AG08395 (cell line): Measurements from ENCODE around the gene RSPO4.
"Not testable (repeated sequence)": the region's sequence is repeated elsewhere in the genome, so short reads cannot be mapped to it uniquely, and the experiment has no call there.

Source experiments
- DNase-seq: peaks from one replicate; pipeline ENCODE4 v3.0.0; 2012; ENCODE audit warnings: mixed read lengths, low spot score

Gene RSPO4

DNA sequence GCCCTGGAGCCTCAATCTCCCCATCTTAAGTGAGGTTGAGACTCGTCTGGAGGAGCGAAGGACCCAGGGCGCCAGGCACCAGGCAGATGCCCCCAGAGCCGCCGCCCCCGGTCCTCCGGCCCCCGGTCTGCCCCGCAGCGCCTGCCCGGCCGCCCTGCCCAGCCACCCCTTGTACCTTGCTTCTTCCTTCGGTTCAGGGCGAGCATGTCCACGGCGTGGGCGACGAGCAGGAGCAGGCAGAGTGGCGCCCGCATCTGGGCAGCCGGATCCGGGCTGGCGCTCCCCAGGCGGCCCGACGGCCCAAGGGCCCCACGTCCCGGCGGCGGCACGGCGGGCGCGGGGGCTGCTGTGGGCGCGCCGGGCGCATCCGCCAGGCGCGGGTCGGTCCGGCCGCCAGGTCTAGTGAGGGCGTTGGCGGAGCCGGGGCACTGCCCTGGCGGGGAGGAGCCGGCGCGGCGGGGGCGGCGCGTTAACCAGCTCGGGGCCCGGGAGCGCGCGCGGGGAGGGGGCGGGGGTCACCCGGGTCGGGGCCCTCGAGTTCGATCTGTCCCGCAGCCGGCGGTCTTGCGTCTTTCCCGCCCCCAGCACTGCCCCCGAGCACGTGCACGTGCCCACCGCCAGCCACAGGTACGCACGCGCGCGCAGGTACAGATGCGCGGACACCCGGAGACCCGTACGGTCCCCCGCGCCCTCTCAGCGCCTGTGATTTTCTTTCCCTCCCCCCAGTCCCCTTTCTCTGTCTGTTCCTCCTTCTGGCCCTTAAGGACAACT, at the start of gene RSPO4:
Gene RSPO4, minus strand, starts transcription at position 401 of the 771 bp plus-strand sequence. Its CDS starts 147 bp downstream, at position 254.
- no peak for DNase-seq

DNA sequence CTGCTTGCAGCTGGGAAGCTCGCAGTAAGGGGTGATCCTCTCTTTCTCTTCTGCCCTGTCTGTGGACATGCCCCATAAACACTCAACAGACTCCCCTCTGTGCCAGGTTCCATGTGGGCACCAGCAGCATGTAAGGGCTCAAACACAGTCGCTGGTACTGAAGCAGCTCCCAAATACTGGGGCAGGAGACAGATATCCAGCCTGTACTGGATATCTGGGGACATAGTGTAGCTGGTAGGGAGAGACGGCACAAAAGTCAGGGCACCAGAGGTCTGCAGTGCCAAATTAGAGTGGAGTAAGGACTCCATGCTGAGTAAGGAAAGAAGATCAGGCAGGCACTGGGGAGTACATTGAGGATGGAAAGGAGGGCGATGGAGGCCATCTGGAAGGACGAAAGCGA, 48.3 kb upstream of the RSPO4 start:
- no peak for DNase-seq

DNA sequence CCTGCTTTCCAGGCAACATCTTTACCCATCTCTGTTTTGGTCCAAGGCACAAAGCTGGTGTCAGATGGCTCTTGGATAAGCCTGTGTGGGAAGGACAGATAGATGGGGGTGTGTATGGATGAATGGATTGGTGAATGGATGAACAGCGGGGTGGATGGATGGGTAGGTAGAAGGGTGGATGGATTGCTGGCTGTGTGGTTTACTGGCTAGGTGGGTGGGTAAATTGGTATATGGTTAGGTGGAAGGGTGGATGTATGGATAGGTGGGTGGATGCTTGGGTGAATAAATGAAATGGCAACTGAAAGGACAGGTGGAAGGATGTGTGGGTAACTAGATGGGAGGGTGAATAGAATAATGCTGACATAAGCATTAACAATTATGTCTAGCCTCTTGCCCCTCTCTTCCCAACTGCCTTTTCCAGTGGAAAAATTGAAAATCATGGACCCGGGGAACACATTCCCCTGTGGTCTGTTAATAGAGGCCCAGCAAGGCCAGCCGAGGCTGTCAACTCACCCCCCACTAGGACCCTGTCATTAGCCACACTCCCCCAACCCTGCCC, 43.8 kb upstream of the RSPO4 start:
- DNase-seq: no peak

DNA sequence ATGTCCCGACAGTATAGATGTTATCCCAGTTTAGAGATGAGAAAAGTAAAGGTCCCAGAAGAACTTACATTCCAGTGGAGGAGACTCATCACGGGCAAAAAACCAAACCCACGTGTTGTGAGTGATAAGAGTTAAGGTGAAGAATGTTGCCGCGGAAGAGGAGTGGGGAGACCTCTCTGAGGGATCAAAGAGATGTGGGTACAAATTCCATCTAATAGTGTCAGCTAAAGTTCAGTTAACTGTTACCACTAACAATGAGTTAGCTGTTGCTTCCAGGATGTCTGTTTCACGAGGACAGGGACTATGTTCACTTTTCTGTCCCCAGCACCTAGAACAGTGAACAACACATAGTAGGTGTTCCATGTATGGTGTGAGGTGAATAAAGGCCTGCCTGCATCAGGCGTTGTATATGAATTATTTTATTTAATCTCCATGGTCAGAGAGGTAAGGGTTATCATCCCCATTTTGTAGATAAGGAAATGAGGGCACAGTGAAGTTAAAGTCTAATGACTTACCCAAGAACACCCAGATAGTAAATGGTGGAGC, 39.8 kb upstream of the RSPO4 start:
- no peak for DNase-seq

DNA sequence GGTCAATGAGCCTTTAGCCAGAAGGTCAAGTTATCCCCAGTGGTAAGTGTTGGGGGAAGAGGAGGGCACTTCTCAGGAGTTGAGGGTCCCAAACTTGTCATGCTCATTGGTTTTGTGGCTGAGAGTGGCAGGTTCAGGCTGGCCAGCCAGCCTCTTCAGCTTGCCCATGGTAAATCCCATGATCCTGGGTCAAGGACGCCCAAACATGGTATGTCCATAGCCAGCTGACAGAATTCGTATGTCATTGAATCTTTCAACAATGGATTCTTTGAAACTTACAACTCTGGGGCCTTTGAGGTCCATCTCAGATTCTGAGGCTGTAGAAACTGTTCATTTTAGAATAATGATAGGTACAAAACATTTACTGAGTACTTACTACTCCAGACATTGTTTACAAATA, 36.1 kb upstream of the RSPO4 start:
- no peak for DNase-seq

DNA sequence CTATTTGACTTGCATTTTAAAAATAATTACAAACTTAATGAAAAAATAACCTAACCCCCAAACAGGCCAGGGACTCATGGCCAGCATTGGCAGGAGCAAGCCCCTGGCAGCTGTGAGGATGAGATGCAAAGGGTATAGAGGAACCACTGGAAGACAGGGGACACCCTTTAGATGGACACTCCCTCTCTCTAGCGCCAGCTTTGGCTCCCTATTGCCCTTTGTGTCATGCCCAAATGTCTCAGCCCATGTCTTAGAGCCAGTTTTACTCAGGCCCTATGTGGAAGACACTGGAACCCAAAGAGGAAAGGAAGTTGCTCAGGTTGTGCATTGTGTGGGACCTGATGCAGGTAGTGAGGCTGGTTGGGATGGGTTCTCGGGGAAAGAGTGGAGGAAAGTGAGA, 34.9 kb upstream of the RSPO4 start:
- no peak for DNase-seq

DNA sequence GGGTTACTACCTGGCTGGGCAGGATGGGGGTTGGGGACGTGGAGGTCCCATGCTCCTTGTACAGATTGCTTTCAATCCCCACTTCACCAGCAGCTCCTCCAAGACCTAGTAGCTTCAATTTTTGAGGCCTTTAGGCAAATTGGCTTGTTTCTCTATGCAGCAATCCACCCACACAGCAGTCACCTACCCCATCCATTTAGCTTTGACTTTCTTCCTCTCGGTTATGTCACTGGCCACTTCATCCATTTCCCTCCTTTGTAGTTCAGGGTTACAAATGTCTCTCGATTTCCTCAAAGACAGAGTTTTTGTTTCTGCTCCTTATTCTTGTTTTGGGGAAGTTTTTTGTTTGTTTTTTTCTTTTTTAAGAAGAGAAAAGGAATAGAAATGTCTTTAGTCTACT, 33.4 kb upstream of the RSPO4 start:
- no peak for DNase-seq

DNA sequence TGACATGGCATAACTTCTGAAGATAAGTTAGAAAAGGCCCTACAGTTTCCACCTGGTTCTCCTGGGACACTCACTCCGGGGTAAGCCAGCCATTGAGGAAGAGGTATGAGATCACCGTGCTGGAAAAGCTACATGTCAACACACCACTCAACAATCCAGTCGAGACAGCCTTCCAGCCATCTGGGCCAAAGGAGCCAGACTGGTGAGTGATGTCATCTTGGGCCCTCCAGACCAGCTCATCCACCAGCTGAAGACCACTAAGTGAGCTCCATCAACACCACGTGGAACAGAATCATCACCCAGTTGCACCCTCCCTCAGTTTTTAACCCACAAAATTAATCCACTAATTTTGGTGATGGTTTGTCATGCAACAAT, 32.3 kb upstream of the RSPO4 start:
- no peak for DNase-seq

DNA sequence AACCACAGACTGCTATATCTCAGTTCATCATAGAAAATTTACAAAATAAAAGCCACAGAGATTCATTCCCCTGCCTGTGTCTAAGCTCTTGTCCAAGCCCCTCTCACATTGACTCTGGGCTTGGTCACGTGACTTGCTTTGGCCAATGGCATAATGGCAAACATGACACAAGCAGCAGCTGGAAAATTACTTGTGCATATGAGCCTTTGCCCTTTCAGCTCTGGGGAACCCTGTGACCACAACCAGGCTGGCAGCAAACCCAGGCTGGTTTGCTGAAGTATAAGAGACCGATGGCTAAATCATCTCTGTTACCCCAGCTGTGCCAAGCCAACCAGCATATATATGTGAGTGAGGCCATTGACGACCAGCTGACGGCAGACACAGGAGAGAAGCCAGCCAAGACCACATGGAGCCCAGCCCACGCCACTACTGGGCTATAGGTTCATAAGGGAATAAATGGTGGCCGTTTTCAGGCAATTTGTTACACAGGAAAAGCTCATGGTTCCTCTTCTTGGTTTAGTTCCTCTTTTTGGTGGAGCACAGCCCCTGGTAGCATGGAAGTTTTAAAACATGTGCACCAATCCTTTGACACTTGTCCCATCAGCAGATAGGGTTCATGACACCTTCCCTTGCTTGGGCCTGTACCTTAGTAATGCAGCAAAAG, 31.8 kb upstream of the RSPO4 start:
- no peak for DNase-seq

DNA sequence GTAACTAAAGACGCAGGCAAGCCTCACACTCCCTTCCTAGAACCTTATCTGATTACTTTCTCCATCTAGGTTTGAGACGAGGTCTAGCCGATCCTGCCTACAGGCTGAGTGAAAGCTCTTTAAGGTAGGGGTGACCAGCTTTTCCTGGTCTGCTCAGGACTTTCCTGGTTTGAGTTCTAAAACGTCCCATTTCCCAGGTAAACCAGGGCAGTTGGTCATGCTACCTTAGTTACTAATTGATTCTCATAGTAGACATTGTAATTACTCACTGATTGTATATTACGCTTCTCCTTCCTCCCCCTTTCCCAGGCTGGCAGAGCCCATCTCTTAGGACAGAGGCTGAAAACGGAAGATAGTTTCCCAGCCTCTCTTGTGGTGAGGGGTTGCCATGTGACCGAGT, 27.9 kb upstream of the RSPO4 start:
- DNase-seq: no peak

DNA sequence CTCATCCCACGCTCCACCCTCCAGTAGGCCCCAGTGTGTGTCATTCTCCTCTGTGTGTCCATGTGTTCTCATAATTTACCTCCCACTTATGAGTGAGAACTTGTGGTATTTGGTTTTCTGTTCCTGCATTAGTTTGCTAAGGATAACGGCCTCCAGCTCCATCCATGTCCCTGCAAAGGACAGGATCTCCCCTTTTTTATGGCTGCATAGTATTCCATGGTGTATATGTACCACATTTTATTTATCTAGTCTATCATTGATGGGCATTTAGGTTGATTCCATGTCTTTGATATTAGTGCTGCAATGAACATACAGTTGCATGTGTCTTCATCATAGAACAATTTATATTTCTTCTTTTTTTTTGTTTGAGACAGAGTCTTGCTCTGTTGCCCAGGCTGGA, 24.1 kb upstream of the RSPO4 start:
- DNase-seq: not testable (repeated sequence)

DNA sequence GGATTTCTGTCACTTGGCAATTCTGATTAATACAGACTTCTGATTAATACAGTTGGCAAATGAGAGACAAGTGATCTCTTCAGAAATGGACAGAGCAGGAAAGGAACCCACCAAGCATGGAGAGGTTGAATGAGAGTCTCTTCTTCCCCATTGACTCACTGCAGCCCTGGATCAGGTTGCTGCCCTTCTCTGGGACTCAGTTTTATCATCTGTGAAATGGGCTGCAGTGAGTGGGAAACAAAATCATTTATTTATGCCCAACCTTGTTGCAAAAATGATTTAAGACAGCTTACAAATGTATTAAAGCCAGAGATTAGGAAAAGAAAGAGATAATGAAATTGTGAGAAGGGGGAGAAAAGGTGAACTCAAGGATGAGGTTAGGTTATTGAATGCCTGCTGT, 20.8 kb upstream of the RSPO4 start:
- no peak for DNase-seq

DNA sequence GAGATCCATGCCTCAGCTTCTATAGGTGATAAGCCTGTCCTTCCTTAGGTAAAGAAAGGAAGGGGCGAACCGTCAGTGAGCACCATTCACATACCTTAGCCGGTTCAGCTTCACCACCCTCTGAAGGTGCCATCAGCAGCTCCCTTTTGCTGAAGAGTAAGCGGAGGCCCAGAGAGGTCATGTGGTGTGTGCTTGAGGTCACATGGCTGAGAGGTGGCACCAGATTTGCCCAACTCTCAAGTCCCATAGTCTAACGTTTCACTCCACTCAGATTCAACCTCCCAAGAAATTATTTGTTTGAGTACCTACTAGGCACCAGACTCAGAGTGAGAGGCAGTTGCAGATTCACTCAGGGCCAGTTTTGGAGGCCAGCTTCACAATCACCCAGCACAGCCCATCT, 18.5 kb upstream of the RSPO4 start:
- no peak for DNase-seq

DNA sequence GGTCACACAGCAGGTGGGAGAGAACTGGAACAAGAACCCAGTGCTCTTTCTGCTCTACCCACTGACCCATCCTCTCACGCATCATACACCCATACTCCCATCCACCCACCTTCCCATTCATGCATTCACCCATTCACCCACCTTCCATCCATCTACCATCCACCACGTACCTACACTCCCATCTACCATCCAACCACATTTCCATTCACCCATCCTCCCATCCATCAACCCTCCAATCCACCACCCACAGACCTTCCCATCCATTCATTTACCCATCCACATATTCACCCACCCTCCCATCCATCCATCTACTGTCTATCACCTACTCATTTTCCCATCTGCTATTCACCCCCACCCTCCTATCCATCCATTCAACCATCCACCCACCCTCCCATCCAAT, 17.2 kb upstream of the RSPO4 start:
- no peak for DNase-seq

DNA sequence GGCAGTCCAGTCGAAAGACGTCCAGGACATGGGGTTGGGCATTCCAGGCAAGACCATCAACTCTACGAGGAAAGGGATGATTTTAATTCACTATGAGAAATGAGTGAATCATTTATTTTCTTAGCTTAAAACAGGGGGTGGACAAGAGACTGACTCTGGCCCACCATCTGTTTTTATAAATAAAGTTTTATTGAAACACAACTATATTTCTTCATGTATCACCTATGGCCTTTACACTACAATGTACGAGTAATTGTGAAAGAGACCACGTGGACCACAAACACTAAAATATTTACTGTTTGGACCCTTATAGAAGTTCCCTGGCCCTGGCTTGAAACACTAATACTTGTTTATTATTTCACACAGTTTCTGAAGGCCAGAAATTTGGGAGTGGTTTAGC, 15.6 kb upstream of the RSPO4 start:
- DNase-seq: no peak

DNA sequence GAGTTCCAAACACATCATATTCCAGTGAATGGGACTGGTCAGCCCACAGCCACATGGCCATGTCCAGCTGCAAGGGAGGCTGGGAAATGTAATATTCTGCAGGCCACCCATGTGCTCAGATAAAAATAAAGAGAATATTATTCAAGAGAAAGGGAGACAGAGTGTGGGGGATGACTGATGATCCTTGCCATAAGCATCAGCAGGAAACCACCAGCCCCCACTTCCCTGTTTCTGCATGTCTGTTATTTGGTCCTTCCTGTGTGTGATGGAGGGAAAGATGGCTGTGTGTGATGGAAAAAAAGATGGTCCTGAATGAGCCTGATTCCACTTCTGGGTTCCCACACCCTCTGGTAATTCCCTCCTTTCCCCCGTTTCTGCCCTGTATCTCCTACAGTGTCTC, 13.1 kb upstream of the RSPO4 start:
- DNase-seq: no peak

DNA sequence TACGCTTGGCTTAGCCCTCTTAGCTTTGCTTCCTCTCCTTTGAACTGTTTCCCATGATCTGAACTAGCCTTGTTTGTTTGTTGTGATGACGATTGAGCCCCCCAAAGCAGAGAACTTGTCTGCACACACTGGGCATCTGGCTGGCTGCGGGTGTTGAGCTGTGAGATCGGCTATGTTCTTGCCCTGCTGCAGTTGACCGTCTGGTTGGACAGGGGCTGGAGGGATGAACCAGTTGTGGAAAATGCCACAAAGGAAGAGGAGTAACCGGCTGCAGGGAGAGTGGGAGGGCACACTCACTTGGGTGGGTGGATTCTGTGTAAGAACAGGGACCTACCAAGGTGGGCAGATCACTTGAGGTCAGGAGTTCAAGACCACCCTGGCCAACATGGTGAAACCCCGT, 12.4 kb upstream of the RSPO4 start:
- no peak for DNase-seq

DNA sequence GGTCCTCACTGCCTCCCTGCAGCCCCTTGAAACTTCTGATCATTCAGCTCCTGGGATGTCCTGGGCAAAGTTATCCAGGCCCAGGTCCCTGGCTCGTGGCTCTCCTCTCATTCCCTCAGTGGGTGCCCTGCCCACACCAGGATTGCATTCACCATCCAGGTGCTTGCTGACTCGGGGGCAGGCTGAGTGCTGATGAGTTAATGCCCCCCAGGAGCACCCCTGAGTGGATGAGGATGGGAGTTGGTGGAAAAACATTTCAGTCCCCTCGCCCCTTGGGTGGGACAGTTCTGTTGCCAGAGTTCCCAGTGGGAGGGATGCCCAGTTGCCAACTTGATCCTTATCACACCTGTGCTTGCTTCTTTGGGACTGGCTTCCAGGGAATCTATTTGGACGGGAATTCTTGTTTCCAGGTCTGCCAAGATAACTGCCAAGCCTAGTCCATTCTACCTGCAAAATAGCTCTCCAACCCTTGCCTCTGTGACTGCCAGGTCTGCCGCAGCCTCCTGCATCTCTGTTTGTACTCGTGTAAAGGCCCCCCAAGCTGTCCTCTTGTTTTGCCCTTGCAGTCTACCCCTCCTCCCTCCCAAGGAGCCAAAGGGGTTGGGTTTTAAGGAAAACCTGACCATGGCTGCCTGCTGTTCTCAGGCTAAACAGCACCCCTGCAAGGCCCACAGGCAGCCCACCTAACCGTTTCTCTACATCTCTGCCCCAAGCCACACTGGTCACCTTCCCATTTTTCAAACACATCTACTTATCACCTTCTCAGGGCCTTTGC, 11.6 kb upstream of the RSPO4 start:
- DNase-seq: no peak

DNA sequence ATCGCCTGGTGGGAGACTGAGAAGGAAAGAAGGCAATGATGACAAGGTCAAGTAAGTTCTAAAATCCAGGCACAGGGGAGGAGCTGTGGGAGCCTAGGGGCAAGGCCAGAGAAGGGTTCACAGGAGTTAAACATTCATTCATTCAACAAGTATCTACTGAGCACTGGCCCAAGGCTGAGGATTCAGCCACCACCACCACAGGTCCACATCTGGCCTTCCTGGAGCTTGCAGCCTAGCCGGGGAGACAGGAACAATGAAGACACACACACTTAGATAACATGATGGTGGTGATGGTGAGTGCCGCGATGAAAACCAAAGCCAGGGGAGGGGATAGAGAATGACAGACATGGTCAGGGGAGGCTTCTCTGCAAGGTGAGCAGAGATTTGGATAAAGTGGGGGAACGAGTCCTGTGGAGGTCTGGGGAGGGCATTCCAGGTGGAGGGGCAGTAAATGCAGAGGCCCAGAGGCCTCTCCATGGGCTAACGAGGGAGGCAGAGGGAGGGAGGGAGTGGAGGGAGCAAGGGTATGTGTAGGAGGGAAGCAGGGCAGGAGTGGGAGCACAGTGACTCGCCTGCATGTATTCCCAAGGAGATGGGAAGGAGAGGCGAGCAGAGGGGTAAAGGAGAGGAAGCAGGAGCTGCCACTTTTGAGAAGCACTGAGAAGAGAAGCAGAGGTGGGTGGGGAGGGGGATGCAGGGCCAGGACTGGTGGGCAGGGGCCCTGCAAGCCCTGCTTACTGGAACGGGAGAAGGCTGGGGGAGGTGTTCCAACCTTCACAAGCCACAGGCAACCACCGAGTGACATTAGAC, 10.5 kb upstream of the RSPO4 start:
- DNase-seq: no peak

DNA sequence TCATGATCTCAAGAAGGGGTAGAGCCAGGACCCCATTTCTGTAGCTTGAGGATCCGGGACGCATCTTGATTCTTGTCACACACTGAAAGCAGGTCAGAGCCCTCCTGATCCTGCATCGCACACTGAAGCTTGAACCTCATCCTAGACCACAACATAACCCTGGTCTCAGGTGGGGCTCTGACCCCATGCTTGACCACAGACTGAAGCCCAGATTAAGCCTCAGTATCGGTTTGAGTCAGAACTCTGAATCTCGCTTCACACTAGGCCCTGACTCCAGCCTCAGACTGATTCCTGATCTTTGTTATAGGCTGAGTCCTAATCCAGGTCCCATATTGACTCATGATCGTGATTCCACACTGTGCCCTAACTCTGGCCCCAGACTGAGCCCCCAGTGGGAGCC, 8.5 kb upstream of the RSPO4 start:
- DNase-seq: no peak

DNA sequence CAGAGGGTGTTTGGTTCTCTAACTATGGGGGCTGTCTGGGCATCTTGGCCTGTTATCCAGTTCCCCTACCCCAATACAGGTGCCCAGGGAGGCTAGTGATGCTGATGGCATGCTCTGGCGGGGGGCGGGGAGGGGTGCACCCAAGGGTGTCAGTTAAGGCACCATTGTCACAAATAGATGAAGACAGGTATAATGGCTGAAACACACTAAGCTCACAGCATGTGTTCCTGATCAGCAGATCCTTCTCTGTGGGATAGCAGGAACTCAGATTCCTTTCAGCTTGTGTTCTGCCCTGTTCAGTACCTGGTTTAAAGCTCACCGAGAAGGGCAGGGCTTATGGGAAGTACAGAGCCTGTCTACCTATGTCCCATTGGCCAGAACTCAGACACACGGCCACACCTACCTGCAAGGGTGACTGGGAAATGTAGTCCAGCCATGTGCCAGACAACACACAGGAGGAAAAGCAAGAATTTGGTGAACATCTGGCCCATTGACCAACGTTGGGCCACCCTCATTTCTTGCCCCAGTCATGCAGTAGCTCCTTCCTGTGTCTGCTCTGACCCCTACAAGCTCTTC, 3.4 kb upstream of the RSPO4 start:
- DNase-seq: peak; percentile 12
